MCF 10A (cell line): Measurements from ENCODE around the gene PLPP3. TPM values are rescaled to one million over a fixed set of nuclear protein-coding genes. Genes with fewer than 3 reads are reported as not detected.

ENCODE experiments used
- BruUV-seq: library from RNA; stranded (reverse); fragments of 400-500 nt; replicated peaks from 2 replicates; lab custom pipeline; 2021; lab: Mats Ljungman, UMichigan
- CTCF ChIA-PET: fragments of 300-600 bp; sonication (Branson Sonifier 250); formaldehyde crosslinking; extraction: SDS; loops from one replicate; lab custom pipeline; 2021; ENCODE audit warnings: antibody characterized with exemption, inconsistent platforms; lab: Yijun Ruan, JAX
- POLR2A ChIA-PET: fragments of 300-600, 350-650 bp; sonication (Branson Sonifier 250); formaldehyde crosslinking; extraction: SDS; loops from one replicate; lab custom pipeline; 2020; ENCODE audit warnings: antibody characterized with exemption, inconsistent platforms; lab: Yijun Ruan, JAX
- DNase-seq: peaks from one replicate; pipeline ENCODE4 v3.0.0-alpha.2; 2018; ENCODE audit not compliant: unreplicated experiment
- H3K27ac Mint-ChIP-seq: one replicate; pipeline ENCODE4 v1.8.0; 2022; ENCODE audit warnings: mild to moderate bottlenecking, low read depth, mixed read lengths; ENCODE audit not compliant: unreplicated experiment
- H3K27me3 Mint-ChIP-seq: one replicate; pipeline ENCODE4 v1.8.0; 2022; ENCODE audit warnings: mixed read lengths; ENCODE audit not compliant: insufficient read depth, unreplicated experiment
- H3K36me3 Mint-ChIP-seq: one replicate; pipeline ENCODE4 v1.8.0; 2022; ENCODE audit warnings: mild to moderate bottlenecking, moderate library complexity, mixed read lengths; ENCODE audit not compliant: insufficient read depth, unreplicated experiment
- H3K4me1 Mint-ChIP-seq: one replicate; pipeline ENCODE4 v1.8.0; 2022; ENCODE audit warnings: mixed read lengths; ENCODE audit not compliant: insufficient read depth, unreplicated experiment
- H3K4me3 Mint-ChIP-seq: one replicate; pipeline ENCODE4 v1.8.0; 2022; ENCODE audit warnings: mild to moderate bottlenecking, moderate library complexity, mixed read lengths; ENCODE audit not compliant: unreplicated experiment
- H3K9me3 Mint-ChIP-seq: one replicate; pipeline ENCODE4 v1.8.0; 2022; ENCODE audit warnings: mixed read lengths; ENCODE audit not compliant: unreplicated experiment
- intact Hi-C: fragments of 100-400 bp; cut with micrococcal nuclease; formaldehyde crosslinking; loops from 2 replicates; pipeline ENCODE4 v1.14.1; 2022
- total RNA-seq: library from RNA; stranded (reverse); gene quantifications from 2 replicates; pipeline ENCODE4 v1.2.3, GENCODE V29; 2022
- TF ChIP-seq, protein P1 (sequence below): fragments of 200-600 bp; IDR thresholded peaks from one replicate; pipeline ENCODE4 v1.8.0; 2022; ENCODE audit warnings: antibody characterized with exemption, mild to moderate bottlenecking; ENCODE audit not compliant: unreplicated experiment

The PLPP3 gene
- total RNA-seq, 1 experiment from 2014 or later = 0.84 TPM

DNA sequence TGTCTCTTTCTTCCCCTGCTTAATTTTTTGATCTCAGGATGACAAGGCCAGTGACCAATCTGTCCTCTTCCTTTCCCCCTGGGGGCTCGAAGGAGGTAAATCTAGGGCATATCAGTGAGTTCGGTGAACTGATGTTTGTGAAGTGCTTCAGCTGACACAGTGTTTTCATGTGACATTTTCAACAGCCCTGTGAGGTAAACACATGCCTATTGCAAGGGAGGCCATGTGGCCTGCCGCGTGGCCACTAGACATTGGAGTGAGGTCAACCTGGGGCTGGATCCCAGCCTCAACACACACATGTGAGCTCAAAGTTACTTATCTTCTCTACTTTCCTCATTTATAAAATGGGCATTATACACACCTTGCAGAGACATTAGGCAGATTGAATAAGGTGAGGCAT is 126.3 kb downstream of the PLPP3 start:
- BruUV-seq = no TSS peak
- Mint-ChIP-seq H3K27me3 (no peaks in the 10 kb centered on the region), H3K27ac (no peak overlapping the region), H3K36me3 (no peaks in the 10 kb centered on the region), H3K4me1 (peaks cover 6% of the 10 kb centered on the region), H3K4me3 (no peak overlapping the region), H3K9me3 (no peaks in the 10 kb centered on the region)
- TF ChIP-seq, protein P1, sequence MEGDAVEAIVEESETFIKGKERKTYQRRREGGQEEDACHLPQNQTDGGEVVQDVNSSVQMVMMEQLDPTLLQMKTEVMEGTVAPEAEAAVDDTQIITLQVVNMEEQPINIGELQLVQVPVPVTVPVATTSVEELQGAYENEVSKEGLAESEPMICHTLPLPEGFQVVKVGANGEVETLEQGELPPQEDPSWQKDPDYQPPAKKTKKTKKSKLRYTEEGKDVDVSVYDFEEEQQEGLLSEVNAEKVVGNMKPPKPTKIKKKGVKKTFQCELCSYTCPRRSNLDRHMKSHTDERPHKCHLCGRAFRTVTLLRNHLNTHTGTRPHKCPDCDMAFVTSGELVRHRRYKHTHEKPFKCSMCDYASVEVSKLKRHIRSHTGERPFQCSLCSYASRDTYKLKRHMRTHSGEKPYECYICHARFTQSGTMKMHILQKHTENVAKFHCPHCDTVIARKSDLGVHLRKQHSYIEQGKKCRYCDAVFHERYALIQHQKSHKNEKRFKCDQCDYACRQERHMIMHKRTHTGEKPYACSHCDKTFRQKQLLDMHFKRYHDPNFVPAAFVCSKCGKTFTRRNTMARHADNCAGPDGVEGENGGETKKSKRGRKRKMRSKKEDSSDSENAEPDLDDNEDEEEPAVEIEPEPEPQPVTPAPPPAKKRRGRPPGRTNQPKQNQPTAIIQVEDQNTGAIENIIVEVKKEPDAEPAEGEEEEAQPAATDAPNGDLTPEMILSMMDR = no peak
- CTCF ChIA-PET = no interaction called here
- POLR2A ChIA-PET = no interaction called here
- intact Hi-C loops = no loop called here
- no peak for DNase-seq

DNA sequence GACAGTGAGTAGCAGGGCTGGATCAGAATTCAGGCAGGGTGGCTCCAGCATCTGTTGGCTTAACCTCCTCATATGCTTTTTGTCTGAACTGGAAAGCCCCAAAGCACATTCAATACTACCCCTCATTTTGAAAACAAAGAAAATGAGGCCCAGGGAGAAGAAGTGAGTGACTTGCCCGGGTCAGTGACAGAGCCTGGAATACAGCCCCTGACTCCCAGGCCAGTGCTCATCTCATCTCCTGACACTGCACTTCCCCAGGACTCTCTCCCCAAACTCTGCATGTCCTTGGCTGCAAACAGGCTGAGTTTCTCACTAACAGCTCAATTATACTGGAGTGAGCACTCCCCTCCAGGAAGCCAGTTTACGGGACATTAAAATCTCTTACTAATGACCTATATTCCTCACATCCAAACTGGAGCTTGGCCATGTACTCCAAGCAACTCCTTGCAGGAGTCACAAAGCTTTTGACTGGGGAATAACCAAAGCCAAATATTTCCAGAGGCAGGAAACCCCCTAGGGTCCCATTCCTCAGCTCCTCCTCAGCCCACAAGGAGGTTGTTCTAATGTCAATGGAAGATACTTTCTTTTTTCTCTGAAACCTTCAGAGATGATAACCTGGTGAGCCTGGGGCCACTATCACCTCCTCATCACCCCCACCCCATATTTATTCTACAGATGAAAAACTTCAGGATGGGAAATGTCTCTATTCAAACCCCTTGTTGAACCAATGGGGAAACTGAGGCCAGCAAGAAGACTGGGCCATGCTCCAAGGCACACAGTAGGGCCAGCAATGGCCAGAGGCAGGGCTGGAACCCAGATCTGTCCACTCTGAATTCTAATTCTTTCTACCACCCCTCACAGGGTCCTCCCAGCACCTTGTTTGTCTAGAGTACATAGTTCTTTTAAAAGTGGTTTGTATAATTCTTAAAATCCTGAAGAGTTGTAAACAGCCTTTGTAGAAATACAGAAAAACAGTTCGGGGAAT is 127.0 kb downstream of the PLPP3 start:
- H3K36me3 Mint-ChIP-seq = no peaks in the 10 kb centered on the region
- no peak overlapping the region for H3K27ac Mint-ChIP-seq
- intact Hi-C loops = no loop called here
- H3K4me1 Mint-ChIP-seq = peaks cover 6% of the 10 kb centered on the region
- no peaks in the 10 kb centered on the region for H3K27me3 Mint-ChIP-seq
- H3K4me3 Mint-ChIP-seq = no peak overlapping the region
- TF ChIP-seq, protein P1 = no peak
- CTCF ChIA-PET = no interaction called here
- DNase-seq = no peak
- no TSS peak for BruUV-seq
- H3K9me3 Mint-ChIP-seq = no peaks in the 10 kb centered on the region
- POLR2A ChIA-PET = interaction anchor here (0.5 kb wide), 1 partner anchor 362 kb away, joined by 4 read pairs; no protein-coding TSS in a partner anchor

DNA sequence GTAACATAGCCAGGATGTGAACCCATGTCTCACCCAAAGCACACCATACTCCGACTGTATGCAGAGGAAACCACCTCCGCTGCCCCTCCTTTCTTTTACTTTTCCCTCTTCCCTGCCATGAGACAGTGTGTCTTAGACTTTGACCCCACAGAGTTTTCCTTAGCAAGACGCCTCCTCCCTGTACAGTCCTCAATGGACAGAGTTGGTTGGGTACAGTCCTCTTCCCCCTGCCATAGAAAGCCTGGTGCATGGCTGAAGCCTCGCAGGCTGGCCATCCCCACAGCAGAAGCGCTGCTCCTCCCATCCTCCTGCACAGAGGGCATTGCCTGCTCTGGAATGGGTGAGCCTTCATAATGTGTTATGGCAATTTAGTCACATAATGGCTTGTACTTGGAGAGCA is 127.9 kb downstream of the PLPP3 start:
- no TSS peak for BruUV-seq
- H3K9me3 Mint-ChIP-seq = no peaks in the 10 kb centered on the region
- H3K27ac Mint-ChIP-seq = no peak overlapping the region
- no peaks in the 10 kb centered on the region for H3K27me3 Mint-ChIP-seq
- TF ChIP-seq, protein P1 = no peak
- H3K4me3 Mint-ChIP-seq = no peak overlapping the region
- POLR2A ChIA-PET = no interaction called here
- CTCF ChIA-PET = no interaction called here
- intact Hi-C loops = no loop called here
- DNase-seq = no peak
- no peaks in the 10 kb centered on the region for H3K36me3 Mint-ChIP-seq
- H3K4me1 Mint-ChIP-seq = peaks cover 1% of the 10 kb centered on the region

DNA sequence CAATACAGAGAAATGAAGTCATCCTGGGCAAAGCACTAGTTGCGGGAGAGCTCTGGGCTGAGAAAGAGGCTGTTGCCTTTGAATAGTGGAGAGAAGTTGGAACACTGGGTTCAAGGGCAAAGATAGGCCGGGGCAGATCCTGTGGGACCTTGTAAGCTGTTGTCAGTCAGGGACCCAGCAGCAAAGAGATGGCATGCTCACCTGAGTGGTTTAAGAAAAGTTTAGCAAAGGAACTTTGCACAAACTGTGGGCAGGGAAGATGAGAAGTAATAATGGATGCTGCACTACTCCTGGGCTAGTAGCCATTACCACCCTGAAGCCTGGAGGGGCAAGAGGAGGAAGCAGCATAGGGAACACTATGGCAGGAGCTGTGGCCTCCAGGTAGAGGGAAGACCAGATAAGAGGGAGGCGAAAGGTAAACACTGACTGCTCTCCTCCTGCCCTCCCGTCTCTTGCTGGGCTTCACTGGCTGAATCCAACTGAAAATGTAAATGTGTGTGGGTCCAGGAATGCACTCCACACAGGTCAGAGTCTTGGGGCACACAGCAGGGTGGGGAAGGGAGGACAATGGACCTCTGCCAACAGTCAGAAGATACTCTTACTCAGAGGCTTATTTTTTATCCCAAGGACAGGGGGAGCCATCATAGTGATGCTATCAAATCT is 129.2 kb downstream of the PLPP3 start:
- no peaks in the 10 kb centered on the region for H3K36me3 Mint-ChIP-seq
- BruUV-seq = no TSS peak
- intact Hi-C loops = no loop called here
- DNase-seq = no peak
- ChIA-PET CTCF (interaction anchor here (0.6 kb wide), 1 partner anchor 42 kb away, joined by 4 read pairs; no protein-coding TSS in a partner anchor), POLR2A (interaction anchor here (0.6 kb wide), 1 partner anchor 1114 kb away, joined by 3 read pairs; no protein-coding TSS in a partner anchor)
- no peaks in the 10 kb centered on the region for H3K27me3 Mint-ChIP-seq
- H3K4me1 Mint-ChIP-seq = no peaks in the 10 kb centered on the region
- TF ChIP-seq, protein P1 = no peak
- no peaks in the 10 kb centered on the region for H3K9me3 Mint-ChIP-seq
- H3K27ac Mint-ChIP-seq = no peak overlapping the region
- H3K4me3 Mint-ChIP-seq = no peak overlapping the region
